PC-9 (cell line): Measurements from ENCODE around the gene GALNT2. TPM values are rescaled to one million over a fixed set of nuclear protein-coding genes. Genes with fewer than 3 reads are reported as not detected.

ENCODE experiments used
- BruUV-seq: library from RNA; stranded (reverse); fragments of 400-500 nt; replicated peaks from 2 replicates; lab custom pipeline; 2021; lab: Mats Ljungman, UMichigan
- CTCF ChIA-PET: fragments of 300-600 bp; sonication (Branson Sonifier 250); formaldehyde crosslinking; loops from one replicate; lab custom pipeline; 2022; ENCODE audit warnings: antibody characterized with exemption; lab: Charles Lee
- POLR2A ChIA-PET: fragments of 300-600 bp; sonication (Branson Sonifier 250); formaldehyde crosslinking; loops from one replicate; lab custom pipeline; 2022; ENCODE audit warnings: antibody characterized with exemption; ENCODE audit not compliant: unreplicated experiment; lab: Charles Lee
- DNase-seq, 2 experiments: peaks; one replicate each; pipeline versions ENCODE4 v3.0.0 to v3.0.0-alpha.2; 2015 to 2022; ENCODE audit warnings: mixed read lengths in 1 of 2
- H2AFZ ChIP-seq: fragments of 200-600 bp; sonication (generic); 2 replicates; pipeline ENCODE4 v1.8.1; 2017; ENCODE audit warnings: antibody characterized with exemption
- H3F3A ChIP-seq: fragments of 200-600 bp; sonication (generic); 2 replicates; pipeline ENCODE4 v1.8.1; 2017; ENCODE audit warnings: antibody characterized with exemption, mild to moderate bottlenecking, low read depth; ENCODE audit not compliant: insufficient read depth
- H3K27ac ChIP-seq: fragments of 200-600 bp; sonication (generic); 2 replicates; pipeline ENCODE4 v1.6.1; 2016; ENCODE audit warnings: mixed run types
- H3K27me3 ChIP-seq: fragments of 200-600 bp; sonication (generic); 2 replicates; pipeline ENCODE4 v1.6.1; 2016; ENCODE audit warnings: low read depth, mixed run types; ENCODE audit not compliant: insufficient read depth
- H3K36me3 ChIP-seq: fragments of 200-600 bp; sonication (generic); 2 replicates; pipeline ENCODE4 v1.6.1; 2016; ENCODE audit warnings: low read depth, mixed run types
- H3K4me1 ChIP-seq: fragments of 200-600 bp; sonication (generic); replicated peaks from 2 replicates; pipeline ENCODE4 v1.6.1; 2016; ENCODE audit warnings: mixed run types; ENCODE audit not compliant: insufficient read depth
- H3K4me2 ChIP-seq: fragments of 200-600 bp; sonication (generic); 2 replicates; pipeline ENCODE4 v1.6.1; 2017; ENCODE audit warnings: mixed run types
- H3K4me3 ChIP-seq: fragments of 200-600 bp; sonication (generic); 2 replicates; pipeline ENCODE4 v1.6.1; 2016; ENCODE audit warnings: mixed run types
- H3K79me2 ChIP-seq: fragments of 200-600 bp; sonication (generic); 2 replicates; pipeline ENCODE4 v1.6.1; 2017; ENCODE audit warnings: low read depth, mixed run types
- H3K9me2 ChIP-seq: fragments of 200-600 bp; sonication (generic); 2 replicates; pipeline ENCODE4 v1.8.1; 2017; ENCODE audit warnings: mild to moderate bottlenecking; ENCODE audit not compliant: insufficient read depth
- H3K9me3 ChIP-seq: fragments of 200-600 bp; sonication (generic); 2 replicates; pipeline ENCODE4 v1.8.1; 2016; ENCODE audit warnings: low read depth; ENCODE audit not compliant: insufficient read depth
- H4K20me1 ChIP-seq: fragments of 200-600 bp; sonication (generic); 2 replicates; pipeline ENCODE4 v1.8.1; 2017; ENCODE audit not compliant: insufficient read depth
- EZH2 ChIP-seq: fragments of 200-600 bp; sonication (generic); IDR thresholded peaks from 2 replicates; pipeline ENCODE4 v1.8.0; 2017; ENCODE audit warnings: antibody characterized with exemption, low read depth
- intact Hi-C: fragments of 100-400 bp; cut with micrococcal nuclease; formaldehyde crosslinking; loops from one replicate; pipeline ENCODE4 v1.10.0; 2022; ENCODE audit not compliant: unreplicated experiment
- total RNA-seq: library from RNA; stranded (reverse); gene quantifications from 2 replicates; pipeline ENCODE4 v1.2.3, GENCODE V29; 2021
- TF ChIP-seq, protein P1 (sequence below): fragments of 200-600 bp; sonication (generic); conservative IDR thresholded peaks from 2 replicates; pipeline ENCODE4 v1.6.1; 2017; ENCODE audit warnings: mixed run types, antibody characterized with exemption, mild to moderate bottlenecking, moderate library complexity

Gene GALNT2
- total RNA-seq, 1 experiment from 2014 or later: 121 TPM

DNA sequence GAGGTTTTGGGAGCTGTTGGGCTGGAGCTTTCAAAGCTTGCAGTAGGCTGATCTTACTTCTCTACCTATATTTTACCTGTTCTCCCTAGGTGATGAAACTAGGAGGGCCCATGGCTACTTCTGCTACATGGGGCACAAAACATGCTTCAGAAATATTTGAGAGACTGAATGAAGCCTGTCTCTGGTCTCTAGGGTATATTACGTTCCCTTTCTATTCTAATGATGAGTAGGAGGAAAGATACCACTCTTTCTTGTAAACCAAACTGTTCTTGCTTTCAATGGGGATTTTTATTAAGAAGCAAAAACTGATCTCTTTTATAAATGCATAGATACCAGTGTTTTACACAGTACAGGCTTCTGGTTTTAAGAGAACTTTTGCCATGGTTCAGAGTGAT lies 103.1 kb downstream of the GALNT2 start:
- DNase-seq: no peak
- Histone ChIP-seq H3K9me2 (no peaks in the 10 kb centered on the region), H3K4me1 (no peaks in the 10 kb centered on the region), H4K20me1 (peaks cover 3% of the 10 kb centered on the region; the same call in 1 of the 2 replicates), H3K27me3 (no peaks in the 10 kb centered on the region), H2AFZ (no peak overlapping the region), H3K79me2 (peaks cover 11% of the 10 kb centered on the region; the same call in 1 of the 2 replicates), H3K36me3 (no peaks in the 10 kb centered on the region), H3K4me3 (no peak overlapping the region), H3K27ac (no peak overlapping the region), H3F3A (no peaks in the 10 kb centered on the region), H3K4me2 (no peak overlapping the region), H3K9me3 (peaks cover 8% of the 10 kb centered on the region; the same call in 1 of the 2 replicates)
- intact Hi-C loops: no loop called here
- no TSS peak for BruUV-seq
- ChIA-PET CTCF (no interaction called here), POLR2A (no interaction called here)
- TF ChIP-seq, protein P1, sequence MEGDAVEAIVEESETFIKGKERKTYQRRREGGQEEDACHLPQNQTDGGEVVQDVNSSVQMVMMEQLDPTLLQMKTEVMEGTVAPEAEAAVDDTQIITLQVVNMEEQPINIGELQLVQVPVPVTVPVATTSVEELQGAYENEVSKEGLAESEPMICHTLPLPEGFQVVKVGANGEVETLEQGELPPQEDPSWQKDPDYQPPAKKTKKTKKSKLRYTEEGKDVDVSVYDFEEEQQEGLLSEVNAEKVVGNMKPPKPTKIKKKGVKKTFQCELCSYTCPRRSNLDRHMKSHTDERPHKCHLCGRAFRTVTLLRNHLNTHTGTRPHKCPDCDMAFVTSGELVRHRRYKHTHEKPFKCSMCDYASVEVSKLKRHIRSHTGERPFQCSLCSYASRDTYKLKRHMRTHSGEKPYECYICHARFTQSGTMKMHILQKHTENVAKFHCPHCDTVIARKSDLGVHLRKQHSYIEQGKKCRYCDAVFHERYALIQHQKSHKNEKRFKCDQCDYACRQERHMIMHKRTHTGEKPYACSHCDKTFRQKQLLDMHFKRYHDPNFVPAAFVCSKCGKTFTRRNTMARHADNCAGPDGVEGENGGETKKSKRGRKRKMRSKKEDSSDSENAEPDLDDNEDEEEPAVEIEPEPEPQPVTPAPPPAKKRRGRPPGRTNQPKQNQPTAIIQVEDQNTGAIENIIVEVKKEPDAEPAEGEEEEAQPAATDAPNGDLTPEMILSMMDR: no peak
- no peak for TF ChIP-seq EZH2

DNA sequence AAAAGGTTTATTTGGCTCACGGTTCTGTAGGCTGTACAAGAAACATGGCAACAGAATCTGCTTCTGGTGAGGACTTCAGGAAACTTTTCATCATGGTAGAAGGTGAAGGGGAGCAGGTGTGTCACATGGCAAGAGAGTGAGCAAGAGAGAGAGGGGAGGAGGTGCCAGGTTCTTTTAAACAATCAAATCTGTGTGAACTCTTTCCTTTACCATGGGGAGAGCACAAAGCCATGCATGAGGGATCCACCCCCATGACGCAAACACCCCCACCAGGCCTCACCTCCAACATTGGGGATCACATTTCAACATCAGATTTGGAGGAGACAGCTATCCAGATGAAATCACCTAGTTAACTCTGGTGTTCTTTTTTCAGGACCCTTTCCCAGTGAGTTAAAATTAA lies 103.6 kb downstream of the GALNT2 start:
- intact Hi-C loops: no loop called here
- H3K79me2 ChIP-seq: peaks cover 11% of the 10 kb centered on the region; the same call in 1 of the 2 replicates
- H3K4me3 ChIP-seq: no peak overlapping the region
- no peak overlapping the region for H3K27ac ChIP-seq
- TF ChIP-seq EZH2: no peak
- TF ChIP-seq, protein P1: no peak
- no peaks in the 10 kb centered on the region for H3K4me1 ChIP-seq
- no peaks in the 10 kb centered on the region for H3K27me3 ChIP-seq
- ChIA-PET POLR2A (no interaction called here), CTCF (no interaction called here)
- BruUV-seq: no TSS peak
- no peaks in the 10 kb centered on the region for H3F3A ChIP-seq
- DNase-seq: no peak
- no peaks in the 10 kb centered on the region for H3K9me2 ChIP-seq
- H2AFZ ChIP-seq: no peak overlapping the region
- no peak overlapping the region for H3K4me2 ChIP-seq
- H4K20me1 ChIP-seq: peaks cover 3% of the 10 kb centered on the region; the same call in 1 of the 2 replicates
- H3K36me3 ChIP-seq: no peaks in the 10 kb centered on the region
- peaks cover 8% of the 10 kb centered on the region; the same call in 1 of the 2 replicates for H3K9me3 ChIP-seq

DNA sequence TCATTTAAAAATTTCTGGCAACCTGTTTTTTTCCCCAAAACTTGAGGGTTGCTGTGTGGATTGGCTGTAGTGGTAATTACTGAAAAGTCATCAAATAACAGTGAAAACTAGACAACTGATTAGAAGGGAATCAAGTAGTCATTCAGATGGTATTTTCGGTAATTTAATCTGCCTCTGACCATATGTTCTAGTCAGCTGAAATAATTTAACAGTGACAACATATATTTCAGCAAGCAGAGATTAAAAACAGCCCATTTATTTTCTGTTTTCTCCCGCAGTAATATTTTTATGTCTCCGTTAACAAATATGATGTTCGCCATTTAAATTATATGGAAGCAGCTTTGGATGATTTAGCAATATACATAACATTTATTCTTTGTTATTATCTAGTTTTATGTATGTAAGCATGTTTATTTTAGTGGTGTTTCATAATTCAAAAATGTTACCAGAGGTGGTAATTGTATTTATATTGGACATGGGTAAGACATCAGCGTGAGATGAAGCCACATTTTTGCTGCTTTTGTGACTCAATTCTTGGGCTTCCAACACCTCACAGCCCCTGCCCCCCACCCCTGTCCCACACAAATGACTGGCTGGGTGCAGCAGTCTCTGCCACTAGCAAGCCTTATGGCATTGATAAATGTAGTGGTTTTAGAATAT lies 104.4 kb downstream of the GALNT2 start:
- Histone ChIP-seq H3K9me2 (no peaks in the 10 kb centered on the region), H3K79me2 (peaks cover 11% of the 10 kb centered on the region), H2AFZ (no peak overlapping the region), H3K27ac (no peak overlapping the region), H4K20me1 (peaks cover 3% of the 10 kb centered on the region; the same call in 1 of the 2 replicates), H3K4me1 (no peaks in the 10 kb centered on the region), H3K36me3 (no peaks in the 10 kb centered on the region), H3K9me3 (peaks cover 8% of the 10 kb centered on the region; the same call in 1 of the 2 replicates), H3K4me2 (no peak overlapping the region), H3K27me3 (no peaks in the 10 kb centered on the region), H3F3A (no peaks in the 10 kb centered on the region), H3K4me3 (no peak overlapping the region)
- ChIA-PET POLR2A (no interaction called here), CTCF (no interaction called here)
- no TSS peak for BruUV-seq
- TF ChIP-seq, protein P1: no peak
- TF ChIP-seq EZH2: no peak
- intact Hi-C loops: no loop called here
- DNase-seq: no peak
